Thoracic aorta (tissue), 2 donors: Measurements from ENCODE around the gene BDKRB2. TPM values are rescaled to one million over a fixed set of nuclear protein-coding genes. Genes with fewer than 3 reads are reported as not detected.

Source experiments
- ATAC-seq: fragments of 150-250 bp; one replicate; pipeline ENCODE4 v1.8.0; 2017; ENCODE audit warnings: low read depth; ENCODE audit not compliant: insufficient number of reproducible peaks, low FRiP score
- DNase-seq: peaks from one replicate; pipeline ENCODE4 v3.0.0-alpha.2; 2020; ENCODE audit warnings: low spot score
- H3K27ac ChIP-seq, 2 donors: fragments of 200-600 bp; sonication (generic); 1 replicate in 1 of 2; 2 replicates in 1 of 2; pipeline ENCODE4 v1.5.1; 2016; ENCODE audit warnings: mild to moderate bottlenecking in 2 of 2, moderate library complexity in 2 of 2
- H3K27me3 ChIP-seq: fragments of 200-600 bp; sonication (generic); replicated peaks from 2 replicates; pipeline ENCODE4 v1.6.0; 2016; ENCODE audit warnings: mild to moderate bottlenecking; ENCODE audit not compliant: insufficient read depth
- H3K36me3 ChIP-seq: fragments of 200-600 bp; sonication (generic); one replicate; pipeline ENCODE4 v1.5.1; 2016
- H3K4me1 ChIP-seq, 2 donors: fragments of 200-600 bp; sonication (generic); 1 replicate in 1 of 2; 2 replicates in 1 of 2; pipeline versions ENCODE4 v1.5.1 to v1.6.0; 2016; ENCODE audit warnings: low read depth in 2 of 2, mild to moderate bottlenecking in 1 of 2; ENCODE audit not compliant: control insufficient read depth in 1 of 2
- H3K4me3 ChIP-seq: fragments of 200-600 bp; sonication (generic); 2 replicates; pipeline ENCODE4 v1.5.1; 2016; ENCODE audit warnings: mild to moderate bottlenecking
- H3K9me3 ChIP-seq: fragments of 200-600 bp; sonication (generic); 2 replicates; pipeline ENCODE4 v1.5.1; 2016
- CTCF ChIP-seq: fragments of 200-600 bp; sonication (generic); IDR thresholded peaks from one replicate; pipeline ENCODE4 v1.5.1; 2019; ENCODE audit warnings: antibody characterized with exemption
- total RNA-seq, 2 donors: library from RNA; depleted of rRNA; stranded (reverse); fragments of >200 nt; gene quantifications; one replicate each; pipeline versions ENCODE4 v1.1.0 to v1.2.3, GENCODE V29; 2016

Gene BDKRB2
- total RNA-seq, 2 donors from 2014 or later, result 2.6 to 14.3 TPM

GRCh38 chr14:96191841-96192462 lies 12.7 kb upstream of the BDKRB2 start:
- H3K36me3 ChIP-seq, result no peaks in the 10 kb centered on the region
- TF ChIP-seq CTCF, result no peak
- H3K27me3 ChIP-seq, result no peaks in the 10 kb centered on the region
- no peak for DNase-seq
- no peaks in the 10 kb centered on the region for H3K9me3 ChIP-seq
- H3K4me1 ChIP-seq, result no peaks in the 10 kb centered on the region
- H3K27ac ChIP-seq, result no peak overlapping the region
- H3K4me3 ChIP-seq, result no peak overlapping the region
- no peak for ATAC-seq

- H3K9me3 ChIP-seq, result no peaks in the 10 kb centered on the region
- H3K27me3 ChIP-seq, result no peaks in the 10 kb centered on the region
- ATAC-seq (no peak), DNase-seq (no peak)
- H3K4me1 ChIP-seq, result no peaks in the 10 kb centered on the region
- no peak overlapping the region for H3K27ac ChIP-seq
- H3K36me3 ChIP-seq, result no peaks in the 10 kb centered on the region
- TF ChIP-seq CTCF, result no peak
- H3K4me3 ChIP-seq, result no peak overlapping the region
These were observed 11.4 kb upstream of the BDKRB2 start for GRCh38 chr14:96192975-96193805.

- H3K4me1 ChIP-seq, result no peaks in the 10 kb centered on the region
- DNase-seq, result no peak
- H3K27ac ChIP-seq, result no peak overlapping the region
- no peaks in the 10 kb centered on the region for H3K36me3 ChIP-seq
- ATAC-seq, result no peak
- no peaks in the 10 kb centered on the region for H3K27me3 ChIP-seq
- no peak overlapping the region for H3K4me3 ChIP-seq
- H3K9me3 ChIP-seq, result no peaks in the 10 kb centered on the region
- TF ChIP-seq CTCF, result no peak
These were observed 10.4 kb upstream of the BDKRB2 start for GRCh38 chr14:96194262-96194656.

GRCh38 chr14:96194657-96195431 lies 9.8 kb upstream of the BDKRB2 start:
- Histone ChIP-seq H3K4me3 (no peak overlapping the region), H3K27ac (no peak overlapping the region), H3K9me3 (no peaks in the 10 kb centered on the region), H3K36me3 (no peaks in the 10 kb centered on the region), H3K27me3 (no peaks in the 10 kb centered on the region), H3K4me1 (no peaks in the 10 kb centered on the region)
- DNase-seq, result no peak
- no peak for ATAC-seq
- TF ChIP-seq CTCF, result no peak

GRCh38 chr14:96195441-96196081 lies 9.1 kb upstream of the BDKRB2 start:
- DNase-seq (no peak), ATAC-seq (no peak)
- no peaks in the 10 kb centered on the region for H3K36me3 ChIP-seq
- no peaks in the 10 kb centered on the region for H3K9me3 ChIP-seq
- no peak overlapping the region for H3K27ac ChIP-seq
- TF ChIP-seq CTCF, result no peak
- H3K4me1 ChIP-seq, result no peaks in the 10 kb centered on the region
- H3K4me3 ChIP-seq, result no peak overlapping the region
- no peaks in the 10 kb centered on the region for H3K27me3 ChIP-seq
